HUES64 (cell line): ENCODE measurements around the gene AP1S1.

Experiments used
- H3K27ac ChIP-seq: 2 replicates; pipeline ENCODE4 v1.7.0; 2013; ENCODE audit warnings: low read depth, low read length, inconsistent platforms
- H3K27me3 ChIP-seq: 2 replicates; pipeline ENCODE4 v1.6.1; 2013; ENCODE audit warnings: mild to moderate bottlenecking, low read length; ENCODE audit not compliant: insufficient read depth
- H3K36me3 ChIP-seq: 2 replicates; pipeline ENCODE4 v1.6.1; 2013; ENCODE audit warnings: mild to moderate bottlenecking, low read length; ENCODE audit not compliant: insufficient read depth
- H3K4me1 ChIP-seq: 2 replicates; pipeline ENCODE4 v1.6.1; 2013; ENCODE audit warnings: mild to moderate bottlenecking, low read length, moderate library complexity; ENCODE audit not compliant: insufficient read depth
- H3K4me3 ChIP-seq: 2 replicates; pipeline ENCODE4 v1.5.1; 2013; ENCODE audit warnings: mild to moderate bottlenecking, low read length, moderate library complexity
- H3K9ac ChIP-seq: 2 replicates; pipeline ENCODE4 v1.6.1; 2013; ENCODE audit warnings: mild to moderate bottlenecking, low read depth, low read length
- H3K9me3 ChIP-seq: 2 replicates; pipeline ENCODE4 v1.6.1; 2013; ENCODE audit warnings: low read depth, low read length; ENCODE audit not compliant: insufficient read depth
- WGBS: fragments of 150-250, 120-280 bp; methylation state at CpG from one replicate; pipeline ENCODE4 v1.1.7; 2013; ENCODE audit warnings: missing lambda C conversion rate; 5-methylcytosine and 5-hydroxymethylcytosine counted together

The AP1S1 gene

DNA sequence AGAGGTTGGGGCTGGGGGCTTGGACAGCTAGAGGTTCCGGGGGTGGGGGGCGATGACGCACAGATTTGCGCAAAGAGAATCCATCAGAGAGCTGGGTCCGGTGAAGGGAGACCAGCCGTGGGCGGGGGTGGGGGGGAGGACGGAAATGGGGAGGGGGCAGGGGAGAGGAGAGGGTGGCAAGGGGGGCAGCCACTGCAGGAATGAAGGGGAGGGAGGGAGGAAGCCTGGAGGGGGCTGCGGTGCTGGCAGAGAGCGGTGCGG, 12.3 kb downstream of the AP1S1 start:
- no peaks in the 10 kb centered on the region for H3K36me3 ChIP-seq
- under 1% methylated on average over 11 of the region's 11 CpGs for WGBS
- no peaks in the 10 kb centered on the region for H3K9me3 ChIP-seq
- H3K4me3 ChIP-seq = peak overlapping the region; percentile 53
- H3K27ac ChIP-seq = peak overlapping the region; percentile 73; the same call in 1 of the 2 replicates
- peaks cover 55% of the 10 kb centered on the region for H3K27me3 ChIP-seq
- H3K4me1 ChIP-seq = peaks cover 49% of the 10 kb centered on the region
- H3K9ac ChIP-seq = no peak overlapping the region

DNA sequence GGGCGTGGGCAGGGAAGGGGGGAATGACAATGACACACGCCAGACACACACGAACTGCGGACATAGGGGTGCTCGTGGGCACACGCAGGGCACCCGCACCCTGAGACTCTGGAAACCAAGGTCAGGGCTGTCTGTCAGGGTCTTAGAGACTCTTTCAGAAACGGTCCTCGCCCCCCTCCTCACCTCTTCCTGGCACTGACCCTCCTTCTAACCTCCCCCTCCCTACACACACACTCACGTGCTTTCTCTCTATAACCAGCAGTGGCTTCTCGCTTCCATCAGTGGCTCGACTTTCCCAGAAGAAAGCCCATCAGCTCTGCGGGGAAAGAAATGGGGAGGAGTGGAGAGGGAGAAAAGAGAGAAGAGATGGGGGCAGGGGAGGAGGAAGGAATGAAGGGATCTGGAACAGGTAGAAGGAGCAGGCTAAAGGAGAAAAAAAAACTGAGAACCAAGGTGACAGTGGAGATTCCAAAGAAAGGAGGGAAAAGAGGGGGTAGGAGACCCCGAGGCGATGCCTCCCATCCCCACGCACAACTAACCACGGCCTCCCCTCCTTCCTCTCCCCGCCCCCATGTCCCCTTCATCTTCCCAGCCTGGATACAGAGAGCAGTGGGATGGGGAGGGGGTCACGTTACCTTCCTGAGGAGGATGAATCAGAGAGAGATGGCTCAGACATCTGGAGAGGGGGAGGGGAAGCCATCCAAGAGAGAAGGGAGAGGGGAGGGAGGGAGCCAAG, 12.8 kb downstream of the AP1S1 start:
- H3K27ac ChIP-seq = peak overlapping the region; percentile 73
- H3K4me3 ChIP-seq = peak overlapping the region; percentile 43
- WGBS = under 1% methylated on average over 14 of the region's 19 CpGs
- peaks cover 45% of the 10 kb centered on the region for H3K4me1 ChIP-seq
- no peaks in the 10 kb centered on the region for H3K9me3 ChIP-seq
- no peak overlapping the region for H3K9ac ChIP-seq
- no peaks in the 10 kb centered on the region for H3K36me3 ChIP-seq
- H3K27me3 ChIP-seq = peaks cover 60% of the 10 kb centered on the region

- H3K27ac ChIP-seq = peak overlapping the region; percentile 1; the same call in 1 of the 2 replicates
- 6% methylated on average over 8 of the region's 12 CpGs for WGBS
- peaks cover 40% of the 10 kb centered on the region for H3K4me1 ChIP-seq
- no peaks in the 10 kb centered on the region for H3K36me3 ChIP-seq
- H3K4me3 ChIP-seq = peak overlapping the region; percentile 43
- H3K9me3 ChIP-seq = no peaks in the 10 kb centered on the region
- peaks cover 67% of the 10 kb centered on the region for H3K27me3 ChIP-seq
- H3K9ac ChIP-seq = peak overlapping the region; percentile 23; the same call in 1 of the 2 replicates
These were observed 13.6 kb downstream of the AP1S1 start for GRCh38 chr7:101167645-101168411.

GRCh38 chr7:101168412-101169049, 14.3 kb downstream of the AP1S1 start:
- Histone ChIP-seq H3K4me3 (peak overlapping the region; percentile 43), H3K36me3 (no peaks in the 10 kb centered on the region), H3K27ac (peak overlapping the region; percentile 19; the same call in 1 of the 2 replicates), H3K4me1 (peaks cover 40% of the 10 kb centered on the region), H3K9me3 (no peaks in the 10 kb centered on the region), H3K9ac (peak overlapping the region; percentile 23; the same call in 1 of the 2 replicates), H3K27me3 (peaks cover 74% of the 10 kb centered on the region)
- 23% methylated on average over 2 of the region's 6 CpGs for WGBS

GRCh38 chr7:101169110-101169837, 15.0 kb downstream of the AP1S1 start:
- peaks cover 79% of the 10 kb centered on the region for H3K27me3 ChIP-seq
- no peaks in the 10 kb centered on the region for H3K36me3 ChIP-seq
- H3K27ac ChIP-seq = peak overlapping the region; percentile 19; the same call in 1 of the 2 replicates
- no peaks in the 10 kb centered on the region for H3K9me3 ChIP-seq
- WGBS = 1% methylated on average over 14 of the region's 18 CpGs
- H3K4me1 ChIP-seq = peaks cover 40% of the 10 kb centered on the region
- H3K9ac ChIP-seq = peak overlapping the region; percentile 28; the same call in 1 of the 2 replicates
- H3K4me3 ChIP-seq = peak overlapping the region; percentile 43

DNA sequence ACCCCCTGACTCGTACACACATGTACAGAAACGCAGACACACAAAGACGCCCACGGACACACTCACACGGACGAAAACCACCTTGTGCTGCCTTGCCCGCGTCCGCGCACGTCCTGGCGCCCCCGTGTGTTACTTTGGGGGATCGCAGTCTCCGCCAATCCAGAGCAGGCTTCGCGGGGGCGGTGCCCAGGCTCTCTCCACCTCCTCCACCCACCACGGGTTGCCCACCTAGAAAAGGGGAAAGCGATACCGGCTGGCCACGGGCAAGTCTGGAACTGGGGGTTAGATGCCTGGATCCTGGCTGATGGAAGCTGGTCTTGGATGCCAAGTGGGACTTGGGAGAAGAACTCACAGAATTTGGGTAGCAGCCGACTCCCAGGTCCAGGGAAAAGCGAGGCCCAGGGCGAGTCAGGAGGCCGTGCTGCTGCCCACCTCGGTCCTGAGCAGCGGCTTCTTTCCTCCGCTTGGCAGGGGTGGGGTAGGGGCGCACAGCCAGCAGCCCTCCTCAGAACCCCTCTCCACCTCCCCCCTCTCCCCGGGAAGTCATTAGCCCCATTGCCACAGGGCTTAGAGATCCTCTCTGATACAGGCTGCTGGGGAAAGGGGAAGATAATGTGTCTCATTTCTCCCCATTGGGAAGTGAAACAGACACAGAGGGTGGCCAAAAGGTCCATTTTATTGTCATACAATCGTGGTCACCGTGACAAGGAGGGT, 15.7 kb downstream of the AP1S1 start:
- Histone ChIP-seq H3K4me3 (peak overlapping the region; percentile 43), H3K9ac (peak overlapping the region; percentile 28; the same call in 1 of the 2 replicates), H3K36me3 (no peaks in the 10 kb centered on the region), H3K27me3 (peaks cover 79% of the 10 kb centered on the region), H3K4me1 (peaks cover 36% of the 10 kb centered on the region), H3K9me3 (no peaks in the 10 kb centered on the region), H3K27ac (no peak overlapping the region)
- 2% methylated on average over 32 of the region's 33 CpGs for WGBS

- H3K4me3 ChIP-seq = peak overlapping the region; percentile 43; the same call in 1 of the 2 replicates
These were observed 16.6 kb downstream of the AP1S1 start for GRCh38 chr7:101170617-101171441.

GRCh38 chr7:101171442-101171837, 17.2 kb downstream of the AP1S1 start:
- Histone ChIP-seq H3K36me3 (no peaks in the 10 kb centered on the region), H3K27ac (no peak overlapping the region), H3K9me3 (no peaks in the 10 kb centered on the region), H3K4me3 (peak overlapping the region; percentile 46), H3K9ac (no peak overlapping the region), H3K4me1 (peaks cover 34% of the 10 kb centered on the region), H3K27me3 (peaks cover 90% of the 10 kb centered on the region)
- WGBS = 4% methylated on average over 12 of the region's 13 CpGs

More at GRCh38 chr7:101170617-101171441, 16.6 kb downstream of the AP1S1 start:
- H3K4me1 ChIP-seq = peaks cover 34% of the 10 kb centered on the region
- H3K9ac ChIP-seq = no peak overlapping the region
- no peaks in the 10 kb centered on the region for H3K9me3 ChIP-seq
- H3K27me3 ChIP-seq = peaks cover 84% of the 10 kb centered on the region
- 6% methylated on average over 16 of the region's 17 CpGs for WGBS
- no peak overlapping the region for H3K27ac ChIP-seq
- H3K36me3 ChIP-seq = no peaks in the 10 kb centered on the region

DNA sequence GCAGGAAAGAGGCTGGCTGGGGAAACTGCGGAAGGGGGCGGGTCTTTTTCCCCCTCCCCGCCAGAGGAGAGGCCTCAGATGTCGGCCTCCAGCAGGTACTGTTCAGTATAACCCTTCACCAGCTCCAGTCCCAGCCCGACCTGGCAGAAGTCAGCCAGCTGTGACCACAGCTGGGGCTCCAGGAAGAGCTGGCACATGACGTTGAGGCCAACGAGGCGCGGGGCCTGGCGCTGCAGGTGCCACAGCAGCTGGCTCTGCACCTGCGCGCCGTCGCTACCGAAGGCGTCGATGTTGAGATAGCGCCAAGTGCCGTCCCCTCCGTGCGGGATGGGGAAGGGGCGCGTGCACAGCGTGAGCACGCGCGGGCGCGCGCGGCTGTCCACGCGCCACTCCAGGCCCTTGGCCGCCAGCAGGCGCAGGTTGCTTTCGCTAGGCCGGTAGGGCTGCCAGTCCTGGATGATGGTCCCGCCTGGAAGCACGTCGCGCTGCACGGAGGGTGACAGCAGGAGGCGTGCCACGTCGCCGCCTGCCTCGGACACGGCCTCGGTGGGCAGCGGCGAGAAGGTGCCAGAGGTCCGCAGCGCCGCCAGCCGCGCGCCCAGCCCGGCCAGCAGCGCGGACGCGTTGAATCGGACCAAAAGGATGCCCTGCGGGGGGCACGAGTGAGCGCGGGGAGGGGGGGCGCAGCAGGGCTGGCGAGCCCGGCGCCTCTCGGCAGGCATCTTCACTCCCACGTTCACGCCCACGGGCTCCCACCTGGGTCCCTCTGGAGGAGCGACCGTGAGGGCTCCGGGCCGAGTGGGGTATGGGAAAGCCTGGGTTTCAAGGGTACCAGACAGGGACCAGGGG, 18.0 kb downstream of the AP1S1 start:
- WGBS = under 1% methylated on average over 76 of the region's 79 CpGs
- H3K9ac ChIP-seq = no peak overlapping the region
- no peaks in the 10 kb centered on the region for H3K9me3 ChIP-seq
- H3K36me3 ChIP-seq = no peaks in the 10 kb centered on the region
- no peak overlapping the region for H3K27ac ChIP-seq
- peak overlapping the region; percentile 46 for H3K4me3 ChIP-seq
- H3K27me3 ChIP-seq = peaks cover 98% of the 10 kb centered on the region
- peaks cover 34% of the 10 kb centered on the region for H3K4me1 ChIP-seq
